ENCODE data around the gene EPB41L4A.

GRCh38 chr5:112316006-112316405, 103.1 kb downstream of the EPB41L4A start:
- TF ChIP-seq CTCF (IDR thresholded peaks at IDR 0.05) (no peak), POLR2AphosphoS5 (IDR thresholded peaks at IDR 0.05) (no peak), EP300 (IDR thresholded peaks at IDR 0.05) (no peak), POLR2A (IDR thresholded peaks at IDR 0.05) (no peak)

All from stomach (tissue), 4 donors.